ENCODE data around the gene SNN.

- TF ChIP-seq CTCF (IDR thresholded peaks at IDR 0.05) (no peak), POLR2A (IDR thresholded peaks at IDR 0.05) (no peak)
Measured at GRCh38 chr16:11699234-11699894, 31.1 kb downstream of the SNN start.

All from vagina (tissue), 2 donors.